Adrenal gland (tissue), 12 donors: ENCODE results near the gene MT1A. TPM values are rescaled to one million over a fixed set of nuclear protein-coding genes. Genes with fewer than 3 reads are reported as not detected.
"Not testable (repeated sequence)": the region's sequence is repeated elsewhere in the genome, so short reads cannot be mapped to it uniquely, and the experiment has no call there.

Experiments used
- DNase-seq, 7 donors: peaks; one replicate each; pipeline ENCODE4 v3.0.0-alpha.2; 2019 to 2020
- H3K27ac ChIP-seq, 5 donors: fragments of 200-600 bp; sonication (generic) in 4 of 5; 1 replicate in 3 of 5; 2 replicates in 2 of 5; pipeline versions ENCODE4 v1.5.1 to v1.8.0; 2016 to 2020; ENCODE audit warnings: mild to moderate bottlenecking in 1 of 5
- H3K27me3 ChIP-seq: fragments of 200-600 bp; 2 replicates; pipeline ENCODE4 v1.8.0; 2021
- H3K36me3 ChIP-seq, 2 donors: fragments of 200-600 bp; replicated peaks in 1 of 2; 1 replicate in 1 of 2; 2 replicates in 1 of 2; pipeline versions ENCODE4 v1.5.1 to v1.8.0; 2018 to 2022
- H3K4me1 ChIP-seq, 2 donors: fragments of 200-600 bp; replicated peaks in 1 of 2; 1 replicate in 1 of 2; 2 replicates in 1 of 2; pipeline versions ENCODE4 v1.5.1 to v1.8.0; 2018 to 2021
- H3K4me3 ChIP-seq, 4 donors: fragments of 200-600 bp; sonication (generic) in 3 of 4; one replicate each; pipeline ENCODE4 v1.5.1; 2016 to 2018
- H3K9me3 ChIP-seq, 3 donors: fragments of 200-600 bp; sonication (generic) in 1 of 3; replicated peaks in 1 of 3; 1 replicate in 2 of 3; 2 replicates in 1 of 3; pipeline versions ENCODE4 v1.5.1 to v1.8.0; 2016 to 2021
- CTCF ChIP-seq, 6 experiments: fragments of 450-650 bp in 4 of 6; fragments of 200-600 bp in 2 of 6; sonication (generic) in 1 of 6; IDR thresholded peaks; 1 replicate in 5 of 6; 2 replicates in 1 of 6; pipeline versions ENCODE4 v1.5.1 to v1.8.0; 2016 to 2021; ENCODE audit warnings: antibody characterized with exemption in 6 of 6, mild to moderate bottlenecking in 2 of 6, moderate library complexity in 1 of 6
- POLR2A ChIP-seq, 2 donors: fragments of 450-650 bp; IDR thresholded peaks; one replicate each; pipeline ENCODE4 v1.6.1; 2017; ENCODE audit warnings: antibody characterized with exemption in 2 of 2, mild to moderate bottlenecking in 2 of 2, moderate library complexity in 1 of 2
- WGBS, 4 donors: extraction: QIAGEN DNeasy Blood & Tissue Kit in 2 of 4; methylation state at CpG; one replicate each; pipeline versions ENCODE4 v1.1.5 to v1.1.7; 2013 to 2017; 5-methylcytosine and 5-hydroxymethylcytosine counted together
- intact Hi-C, 2 donors: fragments of 100-400 bp; cut with DNase I; formaldehyde crosslinking; loops; one replicate each; pipeline versions ENCODE4 v1.14.1 to v1.15.0; 2022 to 2023
- polyA plus RNA-seq, 3 donors: library from polyadenylated mRNA; stranded (reverse); fragments of 200-250 nt in 2 of 3; fragments of 350-450 nt in 1 of 3; fragmentation: Illumina TruSeq in 1 of 3; extraction: RNeasy Lipid Tissue Mini Kit (QIAGEN cat#74804) in 1 of 3; gene quantifications; one replicate each; pipeline ENCODE4 v1.2.3, GENCODE V29; 2013 to 2014
- total RNA-seq, 9 donors: library from RNA; depleted of rRNA in 4 of 9; stranded (reverse); fragments of >200 nt in 4 of 9; fragments of 120-200 nt in 1 of 9; fragmentation: NEBNext Ultra II Directional in 1 of 9; extraction: Animal tissue kit (Norgen Biotek cat#: 25700) in 1 of 9; gene quantifications; one replicate each; pipeline versions ENCODE4 v1.1.0 to v1.2.4, GENCODE V29; 2013 to 2023
- donor health status: healthy with polysubstance abuse.
- donor health status: Bipolar disorder and iron deficiency.
- donor health status: DM: yes; HTN: yes; CAD: no.
- donor health status: DM: no; HTN: no; CAD: no.
- donor health status: DM: no; HTN: no; CAD: no.
- donor health status: DM: yes; HTN: yes; CAD: no.

MT1A gene
- total and polyA plus RNA-seq, 12 donors, result 6.9 to 273 (median 19.4) TPM; not detected in 1

GRCh38 chr16:56669840-56670619, 31.6 kb downstream of the MT1A start:
- Histone ChIP-seq H3K9me3 (no peaks in the 10 kb centered on the region), H3K36me3 (no peaks in the 10 kb centered on the region), H3K4me1 (peaks cover 0 to 7% of the 10 kb centered on the region in 2 donors), H3K27ac (no peak overlapping the region), H3K4me3 (no peak overlapping the region), H3K27me3 (peaks cover 10% of the 10 kb centered on the region)
- DNase-seq, result no peak
- intact Hi-C loops, result no loop called here
- 39 to 61% (median 44%) methylated on average over 18 to 19 of the region's 19 CpGs for WGBS, 4 donors
- TF ChIP-seq POLR2A (IDR thresholded peaks at IDR 0.05) (no peak), CTCF (IDR thresholded peaks at IDR 0.05) (no peak)

DNA sequence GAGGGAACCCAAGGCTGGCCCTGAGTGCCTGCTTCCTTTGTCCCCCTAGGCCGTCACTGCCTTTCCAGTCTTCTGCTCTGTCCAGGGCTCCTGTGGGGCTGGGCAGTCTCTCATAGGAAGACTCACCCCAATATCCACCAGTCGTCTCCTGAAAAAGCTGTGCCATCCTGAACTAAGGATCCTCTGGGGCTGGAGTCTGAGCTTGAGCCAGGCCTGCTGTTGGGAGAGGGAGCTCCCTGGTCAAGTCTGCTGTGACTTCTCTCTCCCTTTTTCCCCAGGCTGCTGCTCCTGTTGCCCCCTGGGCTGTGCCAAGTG, 32.1 kb downstream of the MT1A start:
- intact Hi-C loops, result no loop called here
- Histone ChIP-seq H3K9me3 (no peaks in the 10 kb centered on the region), H3K27me3 (peaks cover 10% of the 10 kb centered on the region), H3K4me3 (no peak overlapping the region), H3K27ac (no peak overlapping the region), H3K36me3 (no peaks in the 10 kb centered on the region), H3K4me1 (peaks cover 0 to 7% of the 10 kb centered on the region in 2 donors)
- no peak for TF ChIP-seq POLR2A (IDR thresholded peaks at IDR 0.05)
- TF ChIP-seq CTCF (IDR thresholded peaks at IDR 0.05), result no peak
- WGBS, 4 donors, result 56 to 84% (median 73%) methylated on average over 2 of the region's 2 CpGs
- DNase-seq, result no peak

DNA sequence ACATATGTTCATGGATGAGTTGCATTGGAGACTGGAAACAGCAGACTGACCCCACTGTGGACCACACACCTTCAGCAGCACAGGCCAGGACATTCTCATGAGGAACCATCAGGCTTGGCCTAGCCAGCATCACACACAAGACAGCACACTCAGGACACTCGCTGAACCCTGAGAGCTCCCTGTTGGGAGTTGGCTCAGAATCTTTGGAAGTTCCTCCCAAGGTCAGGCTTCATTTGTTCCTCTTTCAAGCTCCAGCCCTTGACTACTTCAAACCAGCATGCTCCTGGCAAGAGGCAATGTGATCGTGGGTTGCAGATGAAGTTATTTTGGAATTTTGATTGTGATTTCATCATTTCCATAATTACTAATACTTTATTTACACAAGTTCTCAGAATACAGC, 33.2 kb downstream of the MT1A start:
- H3K27ac ChIP-seq, DNase-seq, H3K4me3 ChIP-seq, intact Hi-C loops, H3K9me3 ChIP-seq, H3K36me3 ChIP-seq: not testable (repeated sequence)
- peaks cover 10% of the 10 kb centered on the region for H3K27me3 ChIP-seq
- peaks cover 0 to 10% of the 10 kb centered on the region in 2 donors for H3K4me1 ChIP-seq
- 29 to 48% (median 36%) methylated on average over 2 of the region's 2 CpGs for WGBS, 4 donors

- H3K9me3 ChIP-seq, H3K36me3 ChIP-seq, intact Hi-C loops, DNase-seq, H3K27ac ChIP-seq, H3K4me3 ChIP-seq: not testable (repeated sequence)
- H3K27me3 ChIP-seq, result peaks cover 10% of the 10 kb centered on the region
- 63 to 89% (median 80%) methylated on average over 3 of the region's 3 CpGs for WGBS, 4 donors
- peaks cover 0 to 10% of the 10 kb centered on the region in 2 donors for H3K4me1 ChIP-seq
Measured at GRCh38 chr16:56672171-56672570, 33.7 kb downstream of the MT1A start.

- H3K36me3 ChIP-seq, result no peaks in the 10 kb centered on the region
- H3K4me1 ChIP-seq, result peaks cover 0 to 8% of the 10 kb centered on the region in 2 donors
- no peaks in the 10 kb centered on the region for H3K9me3 ChIP-seq
- intact Hi-C loops, result no loop called here
- 87 to 92% (median 90%) methylated on average over 11 of the region's 11 CpGs for WGBS, 4 donors
- TF ChIP-seq POLR2A (IDR thresholded peaks at IDR 0.05), result no peak
- no peak for TF ChIP-seq CTCF (IDR thresholded peaks at IDR 0.05)
- DNase-seq, result no peak
- no peak overlapping the region for H3K27ac ChIP-seq
- no peak overlapping the region for H3K4me3 ChIP-seq
- peaks cover 8% of the 10 kb centered on the region for H3K27me3 ChIP-seq
Measured at GRCh38 chr16:56672761-56673536, 34.5 kb downstream of the MT1A start.
